AG04450 (cell line): ENCODE data around the gene HNRNPH3. TPM values are rescaled to one million over a fixed set of nuclear protein-coding genes. Genes with fewer than 3 reads are reported as not detected.

Experiments
- CTCF ChIA-PET: fragments of 300-600, 350-600 bp; formaldehyde crosslinking; extraction: SDS; loops from one replicate; lab custom pipeline; 2022; ENCODE audit warnings: antibody characterized with exemption, inconsistent platforms; lab: Charles Lee
- POLR2A ChIA-PET: fragments of 350-600 bp; formaldehyde crosslinking; extraction: SDS; loops from one replicate; lab custom pipeline; 2021; ENCODE audit warnings: antibody characterized with exemption, inconsistent platforms; lab: Yijun Ruan, JAX
- DNase-seq: peaks from one replicate; pipeline ENCODE4 v3.0.0-alpha.2; 2011; ENCODE audit warnings: low read depth, low spot score
- H3K27ac ChIP-seq: one replicate; pipeline ENCODE4 v1.5.1; 2012; ENCODE audit warnings: low read depth, low read length, control low read depth
- H3K27me3 ChIP-seq: one replicate; pipeline ENCODE4 v1.6.0; 2012; ENCODE audit warnings: low read length; ENCODE audit not compliant: control insufficient read depth, insufficient read depth
- H3K4me3 ChIP-seq: 2 replicates; pipeline ENCODE4 v1.5.1; 2011; ENCODE audit warnings: mild to moderate bottlenecking, low read depth, low read length, control low read depth
- H3K9me3 ChIP-seq: 2 replicates; pipeline ENCODE4 v1.5.1; 2012; ENCODE audit warnings: low read length; ENCODE audit not compliant: control insufficient read depth, insufficient read depth
- CTCF ChIP-seq: IDR thresholded peaks from 2 replicates; pipeline ENCODE4 v1.5.1; 2011; ENCODE audit warnings: low read depth, low read length, control low read depth, inconsistent platforms
- polyA plus RNA-seq: library from polyadenylated mRNA; depleted of rRNA; stranded (reverse); fragments of >200 nt; gene quantifications from 2 replicates; pipeline ENCODE4 v1.2.3, GENCODE V29; 2011

Gene HNRNPH3
- polyA plus RNA-seq, 1 experiment: 113 TPM

GRCh38 chr10:68362590-68362989 lies 30.7 kb downstream of the HNRNPH3 start:
- TF ChIP-seq CTCF: no peak
- no peaks in the 10 kb centered on the region for H3K27me3 ChIP-seq
- DNase-seq: no peak
- ChIA-PET CTCF (interaction anchor here (1.0 to 2.6 kb wide), 2 partner anchors 14 to 44 kb away, joined by 3 to 16 read pairs; partner anchors contain the start of gene RUFY2), POLR2A (interaction anchor here (0.9 kb wide), 1 partner anchor 14 kb away, joined by 3 read pairs; no protein-coding TSS in a partner anchor)
- H3K27ac ChIP-seq: no peak overlapping the region
- H3K4me3 ChIP-seq: no peak overlapping the region
- H3K9me3 ChIP-seq: no peaks in the 10 kb centered on the region

DNA sequence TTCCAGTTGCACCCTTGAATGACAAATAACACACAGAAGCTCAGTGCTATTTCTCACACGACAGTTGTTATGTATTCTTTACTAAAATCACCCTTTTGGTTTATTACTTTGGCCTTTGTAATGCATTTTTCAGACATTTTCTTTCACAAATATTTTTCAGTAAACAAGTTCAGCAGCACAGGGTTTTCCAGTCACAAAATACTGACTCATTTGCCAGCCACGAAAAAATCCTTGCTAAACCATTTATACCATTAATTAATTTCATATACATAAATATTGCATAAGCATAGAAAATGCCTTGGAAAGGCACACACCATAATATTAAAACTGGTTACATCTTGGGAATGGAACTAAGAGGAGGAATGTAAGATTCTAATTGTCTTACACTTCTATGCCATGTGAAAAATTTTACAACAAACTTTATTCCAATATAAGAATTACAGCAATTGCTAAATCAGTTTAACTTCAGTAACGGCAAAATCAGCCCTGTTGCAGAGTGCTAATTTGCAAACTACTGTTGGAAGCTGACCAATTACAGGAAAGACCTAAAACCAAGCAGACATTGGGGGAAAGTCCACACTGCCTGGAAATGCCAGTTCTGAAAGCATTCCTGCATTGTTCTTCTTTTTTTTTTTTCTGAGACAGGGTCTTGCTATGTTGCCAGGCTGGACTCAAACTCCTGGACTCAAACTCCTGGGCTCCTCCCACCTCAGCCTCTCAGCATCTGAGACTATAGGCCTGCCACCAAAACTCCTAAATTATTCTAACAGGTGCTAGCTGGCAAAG lies 32.4 kb downstream of the HNRNPH3 start:
- ChIA-PET CTCF (interaction anchor here (0.6 kb wide), 1 partner anchor 436 kb away, joined by 3 read pairs; no protein-coding TSS in a partner anchor), POLR2A (no interaction called here)
- no peaks in the 10 kb centered on the region for H3K27me3 ChIP-seq
- DNase-seq: no peak
- H3K4me3 ChIP-seq: no peak overlapping the region
- no peaks in the 10 kb centered on the region for H3K9me3 ChIP-seq
- H3K27ac ChIP-seq: no peak overlapping the region
- no peak for TF ChIP-seq CTCF

DNA sequence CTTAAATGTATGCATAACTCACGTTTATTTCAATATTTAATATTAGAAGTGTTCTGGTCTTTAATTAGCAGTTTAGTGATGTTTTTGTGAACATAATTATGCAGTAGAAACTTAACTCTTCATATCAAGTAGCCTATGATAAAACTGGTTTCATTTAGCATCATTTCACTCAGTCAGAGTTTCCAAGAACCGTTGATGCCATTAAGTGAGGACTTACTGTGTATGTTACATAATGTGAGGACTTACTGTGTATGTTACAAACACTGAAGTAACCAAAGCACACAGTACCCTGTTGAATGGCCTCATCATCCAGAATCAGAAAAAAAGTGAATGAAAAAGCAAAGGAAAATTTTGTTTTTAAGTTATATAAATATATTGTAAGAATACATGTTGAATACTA lies 33.7 kb downstream of the HNRNPH3 start:
- no peak for TF ChIP-seq CTCF
- CTCF ChIA-PET: no interaction called here

DNA sequence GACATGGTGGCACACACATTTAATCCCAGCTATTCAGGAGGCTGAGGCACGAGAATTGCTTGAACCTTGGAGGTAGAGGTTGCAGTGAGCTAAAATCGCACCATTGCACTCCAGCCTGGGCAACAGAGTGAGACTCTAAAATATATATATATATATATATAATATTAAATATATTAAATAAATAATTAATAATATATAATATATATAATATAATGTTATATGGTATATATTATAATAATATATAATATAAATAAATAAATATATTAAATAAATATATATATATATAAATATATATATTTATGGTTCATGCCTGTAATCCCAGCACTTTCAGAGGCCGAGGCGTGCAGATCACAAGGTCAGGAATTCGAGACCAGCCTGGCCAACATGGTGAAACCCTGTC lies 34.7 kb downstream of the HNRNPH3 start:
- no peak for DNase-seq
- POLR2A ChIA-PET: no interaction called here
- no peaks in the 10 kb centered on the region for H3K27me3 ChIP-seq
- no peak for TF ChIP-seq CTCF
- CTCF ChIA-PET: interaction anchor here (0.6 kb wide), 1 partner anchor 178 kb away, joined by 3 read pairs; no protein-coding TSS in a partner anchor
- H3K27ac ChIP-seq: no peak overlapping the region
- H3K9me3 ChIP-seq: peaks cover 3% of the 10 kb centered on the region
- no peak overlapping the region for H3K4me3 ChIP-seq

More for the DNA sequence above, 33.7 kb downstream of the HNRNPH3 start:
- H3K27ac ChIP-seq: no peak overlapping the region
- H3K9me3 ChIP-seq: no peaks in the 10 kb centered on the region
- no peaks in the 10 kb centered on the region for H3K27me3 ChIP-seq
- no peak for DNase-seq
- no peak overlapping the region for H3K4me3 ChIP-seq
- POLR2A ChIA-PET: interaction anchor here (0.6 kb wide), 1 partner anchor 263 kb away, joined by 3 read pairs; no protein-coding TSS in a partner anchor

- ChIA-PET POLR2A (no interaction called here), CTCF (interaction anchor here (0.7 kb wide), 1 partner anchor 167 kb away, joined by 3 read pairs; no protein-coding TSS in a partner anchor)
- H3K27me3 ChIP-seq: no peaks in the 10 kb centered on the region
- peaks cover 7% of the 10 kb centered on the region for H3K9me3 ChIP-seq
- H3K27ac ChIP-seq: no peak overlapping the region
- TF ChIP-seq CTCF: no peak
- DNase-seq: no peak
- no peak overlapping the region for H3K4me3 ChIP-seq
Observed at GRCh38 chr10:68367121-68367520, 35.3 kb downstream of the HNRNPH3 start.
